Panc1 (cell line): Measurements from ENCODE around the gene CCDC110.

ENCODE experiments used
- CTCF ChIP-seq: fragments of 450-650 bp; IDR thresholded peaks from 2 replicates; pipeline ENCODE4 v1.5.1; 2017; ENCODE audit warnings: mild to moderate bottlenecking
- POLR2AphosphoS5 ChIP-seq: IDR thresholded peaks from 2 replicates; pipeline ENCODE4 v1.6.1; 2012; ENCODE audit warnings: mild to moderate bottlenecking, low read depth, low read length, moderate library complexity
- TCF7L2 ChIP-seq: IDR thresholded peaks from 2 replicates; pipeline ENCODE4 v1.6.1; 2011; ENCODE audit warnings: mild to moderate bottlenecking, low read depth, low read length, inconsistent platforms

GRCh38 chr4:185502386-185502785 lies 30.9 kb upstream of the CCDC110 start:
- no peak for TF ChIP-seq CTCF
- no peak for TF ChIP-seq TCF7L2
- no peak for TF ChIP-seq POLR2AphosphoS5
